Adrenal gland (tissue), 12 donors: ENCODE data around the gene PACS1. TPM values are rescaled to one million over a fixed set of nuclear protein-coding genes. Genes with fewer than 3 reads are reported as not detected.

Experiments
- DNase-seq, 7 donors: peaks; one replicate each; pipeline ENCODE4 v3.0.0-alpha.2; 2019 to 2020
- H3K27ac ChIP-seq, 5 donors: fragments of 200-600 bp; sonication (generic) in 4 of 5; 1 replicate in 3 of 5; 2 replicates in 2 of 5; pipeline versions ENCODE4 v1.5.1 to v1.8.0; 2016 to 2020; ENCODE audit warnings: mild to moderate bottlenecking in 1 of 5
- H3K27me3 ChIP-seq: fragments of 200-600 bp; 2 replicates; pipeline ENCODE4 v1.8.0; 2021
- H3K36me3 ChIP-seq, 2 donors: fragments of 200-600 bp; replicated peaks in 1 of 2; 1 replicate in 1 of 2; 2 replicates in 1 of 2; pipeline versions ENCODE4 v1.5.1 to v1.8.0; 2018 to 2022
- H3K4me1 ChIP-seq, 2 donors: fragments of 200-600 bp; replicated peaks in 1 of 2; 1 replicate in 1 of 2; 2 replicates in 1 of 2; pipeline versions ENCODE4 v1.5.1 to v1.8.0; 2018 to 2021
- H3K4me3 ChIP-seq, 4 donors: fragments of 200-600 bp; sonication (generic) in 3 of 4; one replicate each; pipeline ENCODE4 v1.5.1; 2016 to 2018
- H3K9me3 ChIP-seq, 3 donors: fragments of 200-600 bp; sonication (generic) in 1 of 3; replicated peaks in 1 of 3; 1 replicate in 2 of 3; 2 replicates in 1 of 3; pipeline versions ENCODE4 v1.5.1 to v1.8.0; 2016 to 2021
- CTCF ChIP-seq, 6 experiments: fragments of 450-650 bp in 4 of 6; fragments of 200-600 bp in 2 of 6; sonication (generic) in 1 of 6; IDR thresholded peaks; 1 replicate in 5 of 6; 2 replicates in 1 of 6; pipeline versions ENCODE4 v1.5.1 to v1.8.0; 2016 to 2021; ENCODE audit warnings: antibody characterized with exemption in 6 of 6, mild to moderate bottlenecking in 2 of 6, moderate library complexity in 1 of 6
- POLR2A ChIP-seq, 2 donors: fragments of 450-650 bp; IDR thresholded peaks; one replicate each; pipeline ENCODE4 v1.6.1; 2017; ENCODE audit warnings: antibody characterized with exemption in 2 of 2, mild to moderate bottlenecking in 2 of 2, moderate library complexity in 1 of 2
- WGBS, 4 donors: extraction: QIAGEN DNeasy Blood & Tissue Kit in 2 of 4; methylation state at CpG; one replicate each; pipeline versions ENCODE4 v1.1.5 to v1.1.7; 2013 to 2017; 5-methylcytosine and 5-hydroxymethylcytosine counted together
- intact Hi-C, 2 donors: fragments of 100-400 bp; cut with DNase I; formaldehyde crosslinking; loops; one replicate each; pipeline versions ENCODE4 v1.14.1 to v1.15.0; 2022 to 2023
- polyA plus RNA-seq, 3 donors: library from polyadenylated mRNA; stranded (reverse); fragments of 200-250 nt in 2 of 3; fragments of 350-450 nt in 1 of 3; fragmentation: Illumina TruSeq in 1 of 3; extraction: RNeasy Lipid Tissue Mini Kit (QIAGEN cat#74804) in 1 of 3; gene quantifications; one replicate each; pipeline ENCODE4 v1.2.3, GENCODE V29; 2013 to 2014
- total RNA-seq, 9 donors: library from RNA; depleted of rRNA in 4 of 9; stranded (reverse); fragments of >200 nt in 4 of 9; fragments of 120-200 nt in 1 of 9; fragmentation: NEBNext Ultra II Directional in 1 of 9; extraction: Animal tissue kit (Norgen Biotek cat#: 25700) in 1 of 9; gene quantifications; one replicate each; pipeline versions ENCODE4 v1.1.0 to v1.2.4, GENCODE V29; 2013 to 2023
- donor health status: healthy with polysubstance abuse.
- donor health status: Bipolar disorder and iron deficiency.
- donor health status: DM: yes; HTN: yes; CAD: no.
- donor health status: DM: no; HTN: no; CAD: no.
- donor health status: DM: no; HTN: no; CAD: no.
- donor health status: DM: yes; HTN: yes; CAD: no.

Gene PACS1
- total and polyA plus RNA-seq, 12 donors = 21.1 to 60.5 (median 38.2) TPM

- intact Hi-C loops = no loop called here
- Histone ChIP-seq H3K4me1 (no peaks in the 10 kb centered on the region), H3K36me3 (no peaks in the 10 kb centered on the region), H3K27me3 (no peaks in the 10 kb centered on the region), H3K27ac (no peak overlapping the region), H3K4me3 (no peak overlapping the region), H3K9me3 (no peaks in the 10 kb centered on the region)
- no peak for TF ChIP-seq CTCF (IDR thresholded peaks at IDR 0.05)
- no peak for DNase-seq
- WGBS, 4 donors = 89 to 98% (median 91%) methylated on average over 3 of the region's 3 CpGs
Observed at GRCh38 chr11:66183494-66184048, 113.5 kb downstream of the PACS1 start.

GRCh38 chr11:66184728-66185127 lies 114.7 kb downstream of the PACS1 start:
- Histone ChIP-seq H3K4me3 (no peak overlapping the region), H3K27ac (no peak overlapping the region), H3K36me3 (no peaks in the 10 kb centered on the region), H3K4me1 (no peaks in the 10 kb centered on the region), H3K9me3 (no peaks in the 10 kb centered on the region), H3K27me3 (no peaks in the 10 kb centered on the region)
- intact Hi-C loops = no loop called here
- WGBS, 4 donors = 89 to 95% (median 94%) methylated on average over 4 of the region's 4 CpGs
- no peak for DNase-seq
- TF ChIP-seq CTCF (IDR thresholded peaks at IDR 0.05) = no peak
- TF ChIP-seq POLR2A (IDR thresholded peaks at IDR 0.05) = no peak

GRCh38 chr11:66186470-66186869 lies 116.4 kb downstream of the PACS1 start:
- DNase-seq = no peak
- intact Hi-C loops = no loop called here
- no peak overlapping the region for H3K4me3 ChIP-seq
- H3K27ac ChIP-seq = no peak overlapping the region
- TF ChIP-seq POLR2A (IDR thresholded peaks at IDR 0.05) (no peak), CTCF (IDR thresholded peaks at IDR 0.05) (no peak)
- no peaks in the 10 kb centered on the region for H3K9me3 ChIP-seq
- H3K36me3 ChIP-seq = no peaks in the 10 kb centered on the region
- H3K4me1 ChIP-seq = no peaks in the 10 kb centered on the region
- H3K27me3 ChIP-seq = no peaks in the 10 kb centered on the region
- 93 to 99% (median 97%) methylated on average over 6 of the region's 6 CpGs for WGBS, 4 donors

- Histone ChIP-seq H3K4me3 (no peak overlapping the region), H3K27ac (no peak overlapping the region), H3K36me3 (no peaks in the 10 kb centered on the region), H3K4me1 (no peaks in the 10 kb centered on the region), H3K9me3 (no peaks in the 10 kb centered on the region), H3K27me3 (no peaks in the 10 kb centered on the region)
- DNase-seq = no peak
- TF ChIP-seq POLR2A (IDR thresholded peaks at IDR 0.05) (no peak), CTCF (IDR thresholded peaks at IDR 0.05) (no peak)
- intact Hi-C loops = no loop called here
- 93 to 100% (median 98%) methylated on average over 4 of the region's 4 CpGs for WGBS, 4 donors
Observed at GRCh38 chr11:66187453-66187852, 117.4 kb downstream of the PACS1 start.
